IgD-negative memory B cell (primary cell): ENCODE results near the gene CHCT1. TPM values are rescaled to one million over a fixed set of nuclear protein-coding genes. Genes with fewer than 3 reads are reported as not detected.
"Not testable (repeated sequence)": the region's sequence is repeated elsewhere in the genome, so short reads cannot be mapped to it uniquely, and the experiment has no call there.

Experiments
- H3K27ac Mint-ChIP-seq, 3 donors: one replicate each; pipeline ENCODE4 v1.8.0; 2020 to 2022; ENCODE audit warnings: mild to moderate bottlenecking in 3 of 3, mixed read lengths in 3 of 3, moderate library complexity in 1 of 3
- H3K27me3 Mint-ChIP-seq: one replicate; pipeline ENCODE4 v1.8.0; 2021; ENCODE audit warnings: mixed read lengths
- H3K36me3 Mint-ChIP-seq: one replicate; pipeline ENCODE4 v1.8.0; 2020; ENCODE audit warnings: mild to moderate bottlenecking, mixed read lengths
- H3K4me1 Mint-ChIP-seq, 3 donors: one replicate each; pipeline ENCODE4 v1.8.0; 2020 to 2022; ENCODE audit warnings: mixed read lengths in 3 of 3, mild to moderate bottlenecking in 1 of 3
- H3K4me3 Mint-ChIP-seq, 4 donors: one replicate each; pipeline ENCODE4 v1.8.0; 2020 to 2022; ENCODE audit warnings: mild to moderate bottlenecking in 4 of 4, mixed read lengths in 4 of 4, moderate library complexity in 3 of 4
- H3K9me3 Mint-ChIP-seq, 3 donors: one replicate each; pipeline ENCODE4 v1.8.0; 2020 to 2021; ENCODE audit warnings: mixed read lengths in 3 of 3, mild to moderate bottlenecking in 1 of 3
- polyA plus RNA-seq: library from polyadenylated mRNA; unstranded; fragments of 300-500 nt; fragmentation: Illumina TruSeq; gene quantifications from one replicate; pipeline ENCODE4 v1.2.3, GENCODE V29; 2021

The CHCT1 gene
- polyA plus RNA-seq, 1 donor from 2014 or later: not detected

- H3K9me3 Mint-ChIP-seq: no peaks in the 10 kb centered on the region
- peaks cover 30 to 49% (median 42%) of the 10 kb centered on the region in 3 donors for H3K4me1 Mint-ChIP-seq
- H3K27me3 Mint-ChIP-seq: no peaks in the 10 kb centered on the region
- H3K27ac Mint-ChIP-seq: peak overlapping the region; percentile 92 to 98 (median 98)
- H3K36me3 Mint-ChIP-seq: no peaks in the 10 kb centered on the region
- H3K4me3 Mint-ChIP-seq: peak overlapping the region; percentile 94 to 97 (median 96)
Measured at GRCh38 chr17:60392845-60393702, 29.2 kb upstream of the CHCT1 start.

- Mint-ChIP-seq H3K4me3 (peak overlapping the region in 2 of 4 donors; percentile 23 to 66), H3K36me3 (no peaks in the 10 kb centered on the region), H3K4me1 (peaks cover 35 to 50% (median 38%) of the 10 kb centered on the region in 3 donors)
Measured at GRCh38 chr17:60393840-60394723, 28.2 kb upstream of the CHCT1 start.

GRCh38 chr17:60395508-60396065 lies 26.7 kb upstream of the CHCT1 start:
- Mint-ChIP-seq H3K4me1 (peaks cover 37 to 51% (median 39%) of the 10 kb centered on the region in 3 donors), H3K4me3 (peak overlapping the region in 1 of 4 donors; percentile 47)

More at GRCh38 chr17:60393840-60394723, 28.2 kb upstream of the CHCT1 start:
- Mint-ChIP-seq H3K27ac (peak overlapping the region in 2 of 3 donors; percentile 60 to 98), H3K9me3 (no peaks in the 10 kb centered on the region), H3K27me3 (no peaks in the 10 kb centered on the region)

GRCh38 chr17:60396412-60396811 lies 25.9 kb upstream of the CHCT1 start:
- Mint-ChIP-seq H3K4me1 (peaks cover 29 to 47% (median 34%) of the 10 kb centered on the region in 3 donors), H3K27me3 (no peaks in the 10 kb centered on the region), H3K9me3 (no peaks in the 10 kb centered on the region), H3K27ac (peak overlapping the region; percentile 72 to 81 (median 78)), H3K4me3 (peak overlapping the region in 2 of 4 donors; percentile 45 to 70), H3K36me3 (no peaks in the 10 kb centered on the region)

More at GRCh38 chr17:60395508-60396065, 26.7 kb upstream of the CHCT1 start:
- no peaks in the 10 kb centered on the region for H3K36me3 Mint-ChIP-seq
- H3K9me3 Mint-ChIP-seq: no peaks in the 10 kb centered on the region
- H3K27ac Mint-ChIP-seq: peak overlapping the region; percentile 59 to 88 (median 70)
- no peaks in the 10 kb centered on the region for H3K27me3 Mint-ChIP-seq

- Mint-ChIP-seq H3K27me3 (no peaks in the 10 kb centered on the region), H3K4me3 (peak overlapping the region; percentile 8 to 82 (median 56)), H3K36me3 (no peaks in the 10 kb centered on the region), H3K27ac (peak overlapping the region; percentile 54 to 72 (median 69)), H3K9me3 (no peaks in the 10 kb centered on the region), H3K4me1 (peaks cover 27 to 49% (median 28%) of the 10 kb centered on the region in 3 donors)
Measured at GRCh38 chr17:60398227-60398959, 23.9 kb upstream of the CHCT1 start.

GRCh38 chr17:60401819-60402218 lies 20.5 kb upstream of the CHCT1 start:
- Mint-ChIP-seq H3K27me3 (no peaks in the 10 kb centered on the region), H3K4me1 (peaks cover 18 to 33% (median 23%) of the 10 kb centered on the region in 3 donors), H3K9me3 (no peaks in the 10 kb centered on the region), H3K27ac (no peak overlapping the region), H3K4me3 (no peak overlapping the region), H3K36me3 (no peaks in the 10 kb centered on the region)

DNA sequence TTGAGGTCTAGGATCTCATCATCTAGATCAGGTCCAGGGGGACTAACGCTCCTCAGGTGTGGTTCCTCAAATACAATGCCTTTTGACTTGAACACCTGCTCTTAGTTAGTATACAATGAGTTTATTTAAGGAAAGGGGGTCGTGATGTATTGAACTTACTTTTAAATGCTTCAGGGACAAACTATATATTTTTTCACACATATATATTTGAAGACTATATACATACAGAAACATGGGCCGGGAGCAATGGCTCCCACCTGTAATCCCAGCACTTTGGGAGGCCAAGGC lies 18.8 kb upstream of the CHCT1 start:
- peaks cover 3% of the 10 kb centered on the region for H3K36me3 Mint-ChIP-seq
- no peak overlapping the region for H3K4me3 Mint-ChIP-seq
- H3K27me3 Mint-ChIP-seq: no peaks in the 10 kb centered on the region
- H3K9me3 Mint-ChIP-seq: no peaks in the 10 kb centered on the region
- peak overlapping the region in 1 of 3 donors; percentile 14 for H3K27ac Mint-ChIP-seq
- H3K4me1 Mint-ChIP-seq: peaks cover 15 to 27% (median 17%) of the 10 kb centered on the region in 3 donors

GRCh38 chr17:60403962-60404361 lies 18.3 kb upstream of the CHCT1 start:
- Mint-ChIP-seq H3K36me3 (peaks cover 3% of the 10 kb centered on the region), H3K9me3 (no peaks in the 10 kb centered on the region), H3K4me3 (no peak overlapping the region), H3K4me1 (peaks cover 12 to 23% (median 16%) of the 10 kb centered on the region in 3 donors), H3K27me3 (peaks cover 1% of the 10 kb centered on the region), H3K27ac (no peak overlapping the region)

DNA sequence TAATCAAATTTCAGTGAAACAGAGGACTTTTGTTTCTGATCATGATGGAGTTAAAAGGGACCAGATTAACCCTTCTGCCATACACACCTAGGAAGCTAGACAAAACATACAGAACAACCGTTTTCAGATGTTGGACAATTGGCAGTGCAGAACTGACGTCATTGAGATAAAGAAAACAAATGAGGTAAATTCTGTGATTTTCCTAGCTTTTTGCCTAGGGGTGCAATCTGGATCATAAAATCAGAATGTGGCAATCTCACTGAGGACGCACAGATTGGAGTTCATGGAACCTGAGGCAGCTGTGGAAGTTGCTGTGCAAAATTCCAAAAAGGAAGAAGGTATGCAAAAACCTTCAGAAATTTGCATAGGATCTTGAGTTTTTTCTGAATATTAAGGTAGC lies 15.4 kb upstream of the CHCT1 start:
- Mint-ChIP-seq H3K9me3 (peaks cover 0 to 3% (median 0%) of the 10 kb centered on the region in 3 donors), H3K27ac (peak overlapping the region in 1 of 3 donors; percentile 39), H3K4me1 (peaks cover 0 to 10% (median 9%) of the 10 kb centered on the region in 3 donors), H3K36me3 (peaks cover 3% of the 10 kb centered on the region), H3K27me3 (peaks cover 1% of the 10 kb centered on the region), H3K4me3 (no peak overlapping the region)

DNA sequence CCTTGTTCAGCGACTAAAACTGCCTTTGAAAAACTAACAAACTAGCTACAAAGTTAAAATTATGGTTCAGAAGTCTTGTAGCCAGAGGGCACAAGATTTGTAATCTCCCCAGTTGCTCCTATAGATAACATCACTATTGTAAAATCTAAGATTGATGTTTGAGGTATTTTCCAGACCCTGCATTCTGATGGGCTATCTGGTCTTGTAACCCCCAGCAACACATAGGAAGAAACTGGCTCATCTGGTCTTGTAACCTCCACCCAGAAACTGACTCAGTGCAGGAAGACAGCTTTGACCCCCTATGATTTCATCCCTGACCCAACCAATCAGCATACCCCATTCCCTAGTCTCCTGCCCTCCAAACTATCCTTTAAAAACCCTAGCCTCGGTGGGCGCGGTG lies 12.3 kb upstream of the CHCT1 start:
- Mint-ChIP-seq H3K4me1 (peaks cover 0 to 5% (median 5%) of the 10 kb centered on the region in 3 donors), H3K36me3 (peaks cover 3% of the 10 kb centered on the region), H3K27me3 (peaks cover 3% of the 10 kb centered on the region), H3K4me3 (no peak overlapping the region), H3K9me3 (peaks cover 0 to 3% (median 0%) of the 10 kb centered on the region in 3 donors), H3K27ac (no peak overlapping the region)

DNA sequence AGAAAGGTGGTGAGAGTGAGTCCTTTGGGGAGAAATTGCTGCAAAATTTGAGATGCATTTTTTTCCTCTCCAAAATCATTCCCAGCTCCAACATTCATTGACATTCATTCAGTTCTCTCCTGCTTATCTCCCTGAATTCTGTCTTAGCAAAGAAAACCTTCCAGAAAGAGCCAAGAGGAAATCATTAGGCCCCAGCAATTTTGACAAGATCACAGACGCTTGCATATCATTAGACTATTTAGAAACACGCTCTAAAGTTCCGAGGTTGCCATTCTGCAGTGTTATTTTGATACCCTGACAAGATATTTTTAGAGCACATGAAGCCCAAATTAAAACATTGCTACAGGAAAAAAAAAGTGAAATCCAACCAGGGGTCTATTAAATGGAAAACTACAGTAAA lies 9.6 kb upstream of the CHCT1 start:
- Mint-ChIP-seq H3K27me3 (peaks cover 3% of the 10 kb centered on the region), H3K4me1 (no peaks in the 10 kb centered on the region), H3K4me3 (no peak overlapping the region), H3K27ac (no peak overlapping the region), H3K36me3 (no peaks in the 10 kb centered on the region), H3K9me3 (peaks cover 0 to 3% (median 1%) of the 10 kb centered on the region in 3 donors)

DNA sequence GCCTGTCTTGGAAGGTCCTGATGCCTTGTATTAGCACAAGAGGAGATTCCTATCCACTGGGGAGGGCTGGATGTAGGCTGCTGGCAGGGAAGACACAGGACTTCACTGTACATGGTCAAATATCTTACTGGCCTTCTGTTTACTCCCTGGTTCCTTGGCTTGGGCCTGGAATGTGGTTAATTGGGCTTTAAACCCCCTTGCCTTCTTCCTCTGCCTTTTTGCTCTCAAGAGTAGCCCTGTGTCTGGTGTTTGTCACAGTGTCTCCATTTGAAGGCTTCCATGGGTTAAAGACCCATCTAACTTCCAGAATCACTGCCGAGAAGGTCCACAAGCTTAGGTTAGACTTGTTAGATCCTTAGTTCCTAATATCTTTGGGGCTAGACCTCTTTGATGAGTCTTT lies 7.1 kb upstream of the CHCT1 start:
- H3K36me3 Mint-ChIP-seq: no peaks in the 10 kb centered on the region
- H3K27ac Mint-ChIP-seq: no peak overlapping the region
- peaks cover 0 to 1% (median 0%) of the 10 kb centered on the region in 3 donors for H3K9me3 Mint-ChIP-seq
- no peak overlapping the region for H3K4me3 Mint-ChIP-seq
- H3K27me3 Mint-ChIP-seq: peaks cover 1% of the 10 kb centered on the region
- no peaks in the 10 kb centered on the region for H3K4me1 Mint-ChIP-seq

DNA sequence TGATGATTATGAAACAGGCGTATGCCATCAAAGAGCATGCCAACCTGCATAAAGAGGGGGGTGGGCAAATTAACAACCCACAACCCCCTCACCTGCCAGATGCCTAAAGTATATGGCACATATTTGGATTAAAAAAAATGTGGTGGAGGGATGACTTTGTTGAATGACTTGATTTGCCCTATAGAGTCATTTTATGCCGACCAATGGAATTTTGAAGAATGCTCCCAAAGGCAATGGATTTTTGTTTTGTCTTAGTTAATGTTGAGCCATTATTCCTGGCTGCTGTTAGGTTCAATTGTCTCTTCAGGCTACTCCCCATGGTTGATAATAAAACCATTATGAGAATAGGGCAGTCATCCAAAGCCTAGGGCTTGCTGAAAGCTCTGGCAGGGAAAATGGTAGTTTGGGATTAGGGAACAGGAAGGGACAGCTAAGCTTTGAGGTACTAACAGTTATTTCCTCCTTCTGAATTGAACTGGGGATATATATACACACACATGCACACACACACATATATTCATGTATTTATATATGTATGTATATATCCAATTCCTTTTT lies 5.8 kb upstream of the CHCT1 start:
- Mint-ChIP-seq H3K4me1 (peaks cover 4 to 6% (median 4%) of the 10 kb centered on the region in 3 donors), H3K27me3 (peaks cover 1% of the 10 kb centered on the region), H3K9me3 (peaks cover 0 to 1% (median 0%) of the 10 kb centered on the region in 3 donors), H3K27ac (no peak overlapping the region), H3K4me3 (no peak overlapping the region), H3K36me3 (no peaks in the 10 kb centered on the region)

DNA sequence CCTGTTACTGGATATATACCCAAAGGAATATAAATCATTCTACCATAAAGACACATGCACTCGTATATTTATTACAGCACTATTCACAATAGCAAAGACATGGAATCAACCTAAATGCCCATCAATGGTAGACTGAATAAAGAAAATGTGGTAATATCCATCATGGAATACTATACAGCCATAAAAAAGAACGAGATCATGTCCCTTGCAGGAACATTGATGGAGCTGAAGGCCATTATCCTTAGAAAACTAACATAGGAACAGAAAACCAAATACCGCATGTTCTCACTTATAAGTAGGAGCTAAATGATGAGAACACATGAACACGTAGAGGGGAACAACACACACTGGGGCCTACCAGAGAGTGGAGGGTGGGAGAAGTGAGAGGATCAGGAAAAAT lies 3.3 kb upstream of the CHCT1 start:
- H3K27me3 Mint-ChIP-seq, H3K27ac Mint-ChIP-seq, H3K4me1 Mint-ChIP-seq, H3K9me3 Mint-ChIP-seq, H3K36me3 Mint-ChIP-seq: not testable (repeated sequence)
- peak overlapping the region in 1 of 4 donors; percentile 32 for H3K4me3 Mint-ChIP-seq
